Measurements from ENCODE around the gene GSDMA. TPM values are rescaled to one million over a fixed set of nuclear protein-coding genes. Genes with fewer than 3 reads are reported as not detected.

The GSDMA gene
- total RNA-seq, 1 experiment from 2014 or later, result not detected

DNA sequence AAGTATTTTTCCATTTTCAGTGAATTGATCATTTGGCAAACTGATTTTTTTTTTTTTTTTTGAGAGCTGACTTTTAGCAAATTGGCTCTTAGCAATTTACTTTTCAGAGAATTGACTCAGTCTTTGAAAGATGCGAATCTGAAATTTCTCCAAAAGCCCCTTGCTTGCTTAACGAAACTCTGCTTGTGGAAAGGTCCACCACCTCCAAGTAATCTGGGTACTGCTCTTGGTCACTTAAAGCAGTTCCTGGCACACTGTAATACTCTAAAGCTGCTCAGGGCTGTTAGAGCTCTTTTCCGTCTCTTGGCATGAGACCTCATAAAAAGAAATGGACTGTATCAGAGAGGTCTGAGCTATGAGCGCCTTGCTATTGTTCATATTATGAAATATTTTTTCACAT is 47.2 kb upstream of the GSDMA start:
- H2BK12ac ChIP-seq (ENCODE audit: insufficient read length, low read depth, low read length), result no peak overlapping the region
- H2BK15ac ChIP-seq (ENCODE audit: low read depth, low read length), result no peak overlapping the region
- no peaks in the 10 kb centered on the region for H3K79me1 ChIP-seq (ENCODE audit: insufficient read depth, low read depth, low read length, poor library complexity, severe bottlenecking)
- no peak overlapping the region for H3K4ac ChIP-seq (ENCODE audit: low read depth, low read length)
- no peak overlapping the region for H3T11ph ChIP-seq (ENCODE audit: low read length)
- no peak overlapping the region for H4K91ac ChIP-seq (ENCODE audit: insufficient read length, low read depth, low read length)
- H3K9me3 Mint-ChIP-seq, result no peaks in the 10 kb centered on the region
- no peak overlapping the region for H3K4me3 Mint-ChIP-seq
- no peaks in the 10 kb centered on the region; the same call in 1 of the 2 replicates for H3K27me3 Mint-ChIP-seq (ENCODE audit: low read depth)
- H3K14ac ChIP-seq (ENCODE audit: insufficient read depth, low read length), result no peak overlapping the region
- H3K27ac Mint-ChIP-seq, result no peak overlapping the region
- no peak overlapping the region for H2BK20ac ChIP-seq (ENCODE audit: low read depth, low read length, poor library complexity, severe bottlenecking)
- H3K4me1 ChIP-seq (ENCODE audit: insufficient read depth, low read length), result no peaks in the 10 kb centered on the region
- H3K79me2 ChIP-seq (ENCODE audit: insufficient read depth, low read length), result no peaks in the 10 kb centered on the region
- no CpG with 5 or more reads among the region's 4 CpGs for WGBS (ENCODE audit: extremely low coverage, insufficient read length, low lambda C conversion rate)
- no peak overlapping the region for H4K8ac ChIP-seq (replicated peaks; ENCODE audit: insufficient read length, low read depth, low read length)
- H4K5ac ChIP-seq (ENCODE audit: insufficient read length, low read depth, low read length), result no peak overlapping the region
- DNase-seq, result no peak
- no peak overlapping the region for H2BK120ac ChIP-seq (ENCODE audit: low read depth, low read length, poor library complexity, severe bottlenecking)
- no peaks in the 10 kb centered on the region for H3K23me2 ChIP-seq (ENCODE audit: insufficient read length, low read depth, low read length, poor library complexity, severe bottlenecking)
- peaks cover 0 to 2% of the 10 kb centered on the region in 2 experiments; a peak in 1 of 4 replicates for H3K4me1 Mint-ChIP-seq
- H3K27ac ChIP-seq (ENCODE audit: insufficient read length, low read depth, low read length), result no peak overlapping the region
- no peak overlapping the region for H3K56ac ChIP-seq (ENCODE audit: insufficient read length, low read depth, low read length)
- no peak overlapping the region for H3K18ac ChIP-seq (ENCODE audit: insufficient read length, low read depth, low read length)
- no peak overlapping the region for H3K9ac ChIP-seq (ENCODE audit: extremely low read depth, insufficient read length, low read length)
- H3K23ac ChIP-seq (ENCODE audit: insufficient read length, low read depth, low read length), result no peak overlapping the region
- no peaks in the 10 kb centered on the region for H3K27me3 ChIP-seq (ENCODE audit: insufficient read depth, low read length)
- TF ChIP-seq, protein P1, sequence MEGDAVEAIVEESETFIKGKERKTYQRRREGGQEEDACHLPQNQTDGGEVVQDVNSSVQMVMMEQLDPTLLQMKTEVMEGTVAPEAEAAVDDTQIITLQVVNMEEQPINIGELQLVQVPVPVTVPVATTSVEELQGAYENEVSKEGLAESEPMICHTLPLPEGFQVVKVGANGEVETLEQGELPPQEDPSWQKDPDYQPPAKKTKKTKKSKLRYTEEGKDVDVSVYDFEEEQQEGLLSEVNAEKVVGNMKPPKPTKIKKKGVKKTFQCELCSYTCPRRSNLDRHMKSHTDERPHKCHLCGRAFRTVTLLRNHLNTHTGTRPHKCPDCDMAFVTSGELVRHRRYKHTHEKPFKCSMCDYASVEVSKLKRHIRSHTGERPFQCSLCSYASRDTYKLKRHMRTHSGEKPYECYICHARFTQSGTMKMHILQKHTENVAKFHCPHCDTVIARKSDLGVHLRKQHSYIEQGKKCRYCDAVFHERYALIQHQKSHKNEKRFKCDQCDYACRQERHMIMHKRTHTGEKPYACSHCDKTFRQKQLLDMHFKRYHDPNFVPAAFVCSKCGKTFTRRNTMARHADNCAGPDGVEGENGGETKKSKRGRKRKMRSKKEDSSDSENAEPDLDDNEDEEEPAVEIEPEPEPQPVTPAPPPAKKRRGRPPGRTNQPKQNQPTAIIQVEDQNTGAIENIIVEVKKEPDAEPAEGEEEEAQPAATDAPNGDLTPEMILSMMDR (conservative IDR thresholded peaks at IDR 0.05), result no peak
- H2AFZ ChIP-seq (ENCODE audit: low read length), result no peak overlapping the region
- no peaks in the 10 kb centered on the region for H3K9me3 ChIP-seq (ENCODE audit: control insufficient read depth, low read depth, low read length)
- H2AK5ac ChIP-seq (ENCODE audit: insufficient read length, low read length), result no peak overlapping the region
- no peak overlapping the region for H3K4me2 ChIP-seq (ENCODE audit: insufficient read depth, insufficient read length, low read length)
- H2BK5ac ChIP-seq (ENCODE audit: insufficient read length, low read length), result no peak overlapping the region
- no peaks in the 10 kb centered on the region for H4K20me1 ChIP-seq (ENCODE audit: control insufficient read depth, insufficient read depth, insufficient read length)
- peaks cover 9 to 28% (median 21%) of the 10 kb centered on the region in 3 experiments; a peak in 5 of 7 replicates for H3K36me3 Mint-ChIP-seq (ENCODE audit: insufficient read depth in 1 of 3, low read depth in 3 of 3)

Data from H9 (cell line).